Caco-2 (cell line): Measurements from ENCODE around the gene MRLN. TPM values are rescaled to one million over a fixed set of nuclear protein-coding genes. Genes with fewer than 3 reads are reported as not detected.

Source experiments
- BruUV-seq: library from RNA; stranded (reverse); fragments of 400-500 nt; replicated peaks from 2 replicates; lab custom pipeline; 2021; lab: Mats Ljungman, UMichigan
- CTCF ChIA-PET: fragments of 300-600 bp; sonication (Branson Sonifier 250); formaldehyde crosslinking; loops from one replicate; lab custom pipeline; 2022; ENCODE audit warnings: antibody characterized with exemption; lab: Charles Lee
- POLR2A ChIA-PET: fragments of 300-600 bp; sonication (Branson Sonifier 250); formaldehyde crosslinking; loops from one replicate; lab custom pipeline; 2022; ENCODE audit warnings: antibody characterized with exemption; lab: Charles Lee
- DNase-seq, 2 experiments: peaks; one replicate each; pipeline versions ENCODE4 v3.0.0 to v3.0.0-alpha.2; 2020 to 2022
- H3K27me3 ChIP-seq: replicated peaks from 2 replicates; pipeline ENCODE4 v1.6.0; 2011; ENCODE audit warnings: low read length; ENCODE audit not compliant: control insufficient read depth, insufficient read depth
- H3K36me3 ChIP-seq: 2 replicates; pipeline ENCODE4 v1.5.1; 2011; ENCODE audit warnings: low read length; ENCODE audit not compliant: control insufficient read depth, insufficient read depth
- H3K4me1 ChIP-seq: fragments of 250-450 bp; sonication (Bioruptor Pico); 2 replicates; pipeline ENCODE4 v1.5.1; 2020; ENCODE audit warnings: mild to moderate bottlenecking
- H3K4me3 ChIP-seq: 2 replicates; pipeline ENCODE4 v1.5.1; 2011; ENCODE audit warnings: low read depth, mild to moderate bottlenecking, control low read depth, low read length
- H3K9me3 ChIP-seq: fragments of 250-450 bp; sonication (Bioruptor Pico); 2 replicates; pipeline ENCODE4 v1.5.1; 2020; ENCODE audit warnings: mild to moderate bottlenecking, moderate library complexity
- H3K27ac Mint-ChIP-seq: one replicate; pipeline ENCODE4 v1.8.0; 2022; ENCODE audit warnings: mixed read lengths; ENCODE audit not compliant: unreplicated experiment
- H3K27me3 Mint-ChIP-seq: one replicate; pipeline ENCODE4 v1.8.0; 2022; ENCODE audit warnings: mixed read lengths; ENCODE audit not compliant: insufficient read depth, unreplicated experiment
- H3K36me3 Mint-ChIP-seq: one replicate; pipeline ENCODE4 v1.8.0; 2022; ENCODE audit warnings: mild to moderate bottlenecking, mixed read lengths; ENCODE audit not compliant: insufficient read depth, unreplicated experiment
- H3K4me1 Mint-ChIP-seq: one replicate; pipeline ENCODE4 v1.8.0; 2022; ENCODE audit warnings: low read depth, mixed read lengths; ENCODE audit not compliant: unreplicated experiment
- H3K4me3 Mint-ChIP-seq: one replicate; pipeline ENCODE4 v1.8.0; 2022; ENCODE audit warnings: mild to moderate bottlenecking, moderate library complexity, mixed read lengths; ENCODE audit not compliant: unreplicated experiment
- H3K9me3 Mint-ChIP-seq: one replicate; pipeline ENCODE4 v1.8.0; 2022; ENCODE audit warnings: mixed read lengths; ENCODE audit not compliant: unreplicated experiment
- intact Hi-C: fragments of 100-400 bp; cut with micrococcal nuclease; formaldehyde crosslinking; loops from one replicate; pipeline ENCODE4 v1.10.0; 2022; ENCODE audit not compliant: unreplicated experiment
- total RNA-seq: library from RNA; stranded (reverse); gene quantifications from 2 replicates; pipeline ENCODE4 v1.2.3, GENCODE V29; 2022
- TF ChIP-seq, protein P1 (sequence below), 2 experiments: fragments of 200-600 bp in 1 of 2; IDR thresholded peaks; 1 replicate in 1 of 2; 2 replicates in 1 of 2; pipeline versions ENCODE4 v1.5.1 to v1.8.0; 2011 to 2022; ENCODE audit warnings: antibody characterized with exemption in 1 of 2, control low read depth in 1 of 2, inconsistent platforms in 1 of 2, low read depth in 1 of 2, low read length in 1 of 2, mild to moderate bottlenecking in 1 of 2, moderate library complexity in 1 of 2; ENCODE audit not compliant: insufficient read depth in 1 of 2, severe bottlenecking in 1 of 2, unreplicated experiment in 1 of 2

MRLN gene
- total RNA-seq, 1 experiment from 2014 or later: 0.98 TPM

DNA sequence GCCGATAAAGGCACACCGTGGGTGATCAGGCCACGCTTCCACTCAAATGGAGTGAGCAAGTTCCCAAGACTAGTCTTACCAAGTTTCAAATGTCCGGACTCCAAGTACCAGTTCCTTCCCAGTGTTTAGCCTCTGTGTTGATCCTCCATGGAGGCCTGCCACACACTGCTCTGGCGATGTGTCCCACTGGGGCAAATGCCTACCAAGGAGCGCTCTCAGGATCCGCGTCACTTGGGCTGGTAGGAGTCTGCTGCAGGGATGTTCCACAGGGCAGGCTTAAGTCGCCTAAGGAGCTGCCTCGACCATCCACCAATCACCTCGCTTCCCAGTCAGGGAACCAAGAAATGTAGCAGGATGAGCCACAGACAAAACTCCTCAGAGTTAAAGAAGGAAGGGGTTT is 17.4 kb upstream of the MRLN start:
- Histone ChIP-seq H3K36me3 (no peaks in the 10 kb centered on the region), H3K9me3 (peaks cover 45% of the 10 kb centered on the region), H3K27me3 (no peaks in the 10 kb centered on the region), H3K4me1 (peaks cover 18% of the 10 kb centered on the region), H3K4me3 (no peak overlapping the region)
- Mint-ChIP-seq H3K9me3 (peaks cover 47% of the 10 kb centered on the region), H3K4me1 (peaks cover 18% of the 10 kb centered on the region), H3K36me3 (peaks cover 16% of the 10 kb centered on the region), H3K27ac (peak overlapping the region; percentile 42), H3K4me3 (peak overlapping the region; percentile 29), H3K27me3 (no peaks in the 10 kb centered on the region)
- DNase-seq: no peak
- POLR2A ChIA-PET: no interaction called here
- intact Hi-C loops: no loop called here
- CTCF ChIA-PET: no interaction called here
- BruUV-seq: no TSS peak
- TF ChIP-seq, protein P1, sequence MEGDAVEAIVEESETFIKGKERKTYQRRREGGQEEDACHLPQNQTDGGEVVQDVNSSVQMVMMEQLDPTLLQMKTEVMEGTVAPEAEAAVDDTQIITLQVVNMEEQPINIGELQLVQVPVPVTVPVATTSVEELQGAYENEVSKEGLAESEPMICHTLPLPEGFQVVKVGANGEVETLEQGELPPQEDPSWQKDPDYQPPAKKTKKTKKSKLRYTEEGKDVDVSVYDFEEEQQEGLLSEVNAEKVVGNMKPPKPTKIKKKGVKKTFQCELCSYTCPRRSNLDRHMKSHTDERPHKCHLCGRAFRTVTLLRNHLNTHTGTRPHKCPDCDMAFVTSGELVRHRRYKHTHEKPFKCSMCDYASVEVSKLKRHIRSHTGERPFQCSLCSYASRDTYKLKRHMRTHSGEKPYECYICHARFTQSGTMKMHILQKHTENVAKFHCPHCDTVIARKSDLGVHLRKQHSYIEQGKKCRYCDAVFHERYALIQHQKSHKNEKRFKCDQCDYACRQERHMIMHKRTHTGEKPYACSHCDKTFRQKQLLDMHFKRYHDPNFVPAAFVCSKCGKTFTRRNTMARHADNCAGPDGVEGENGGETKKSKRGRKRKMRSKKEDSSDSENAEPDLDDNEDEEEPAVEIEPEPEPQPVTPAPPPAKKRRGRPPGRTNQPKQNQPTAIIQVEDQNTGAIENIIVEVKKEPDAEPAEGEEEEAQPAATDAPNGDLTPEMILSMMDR (IDR thresholded peaks at IDR 0.05; ENCODE audit: insufficient read depth in 1 of 2, low read depth in 1 of 2, low read length in 1 of 2, severe bottlenecking in 1 of 2, unreplicated experiment in 1 of 2): no peak

DNA sequence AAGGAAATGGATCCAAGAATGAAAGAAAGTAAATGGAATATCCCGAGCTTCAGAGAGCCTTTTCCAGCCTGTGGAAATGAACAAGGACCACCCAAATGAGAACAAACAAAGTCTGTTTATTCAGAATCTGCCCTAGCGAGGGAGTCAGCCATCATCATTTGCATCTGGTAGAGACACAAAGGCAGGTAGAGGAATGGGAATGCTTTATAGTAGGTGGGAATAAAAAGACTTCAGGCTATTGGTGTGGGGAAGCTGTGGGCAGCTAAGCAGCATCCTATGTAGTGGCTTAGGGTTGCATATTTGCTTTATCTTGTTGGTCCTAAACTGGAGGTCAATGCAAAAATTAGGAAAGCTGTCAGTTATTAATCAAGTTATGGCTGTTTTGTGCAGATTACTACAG is 9.2 kb upstream of the MRLN start:
- no peaks in the 10 kb centered on the region for H3K36me3 ChIP-seq
- ChIA-PET POLR2A (no interaction called here), CTCF (no interaction called here)
- peaks cover 8% of the 10 kb centered on the region; the same call in 1 of the 2 replicates for H3K9me3 ChIP-seq
- Mint-ChIP-seq H3K4me1 (no peaks in the 10 kb centered on the region), H3K36me3 (no peaks in the 10 kb centered on the region), H3K9me3 (peaks cover 32% of the 10 kb centered on the region), H3K4me3 (no peak overlapping the region), H3K27me3 (no peaks in the 10 kb centered on the region), H3K27ac (no peak overlapping the region)
- BruUV-seq: no TSS peak
- H3K4me3 ChIP-seq: no peak overlapping the region
- no peaks in the 10 kb centered on the region for H3K27me3 ChIP-seq
- intact Hi-C loops: no loop called here
- no peak for DNase-seq
- no peaks in the 10 kb centered on the region for H3K4me1 ChIP-seq
- TF ChIP-seq, protein P1 (IDR thresholded peaks at IDR 0.05; ENCODE audit: insufficient read depth in 1 of 2, low read depth in 1 of 2, low read length in 1 of 2, severe bottlenecking in 1 of 2, unreplicated experiment in 1 of 2): no peak

DNA sequence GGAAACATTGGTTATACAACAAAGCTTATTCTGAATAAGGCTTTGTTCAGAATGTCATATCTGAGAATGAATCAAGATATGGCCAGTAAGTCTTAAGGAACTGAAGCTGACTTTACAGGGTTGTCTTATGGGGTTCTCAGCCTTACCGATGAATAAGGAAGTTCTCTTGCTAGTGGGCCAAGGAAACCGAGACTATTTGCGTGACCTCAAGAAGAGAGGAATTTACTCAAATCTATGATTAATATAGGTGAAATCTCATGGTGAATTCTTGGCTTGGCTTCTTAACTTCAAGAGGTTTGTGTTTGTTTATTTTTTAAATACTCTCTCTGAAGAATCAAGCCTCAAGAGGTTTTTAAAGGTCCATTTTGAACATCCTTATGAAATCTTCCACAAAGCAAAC is 4.7 kb upstream of the MRLN start:
- POLR2A ChIA-PET: no interaction called here

More for the DNA sequence above, 4.7 kb upstream of the MRLN start:
- no TSS peak for BruUV-seq
- TF ChIP-seq, protein P1 (IDR thresholded peaks at IDR 0.05; ENCODE audit: insufficient read depth in 1 of 2, low read depth in 1 of 2, low read length in 1 of 2, severe bottlenecking in 1 of 2, unreplicated experiment in 1 of 2): no peak
- CTCF ChIA-PET: no interaction called here
- Histone ChIP-seq H3K9me3 (peaks cover 5% of the 10 kb centered on the region; the same call in 1 of the 2 replicates), H3K4me1 (no peaks in the 10 kb centered on the region), H3K27me3 (no peaks in the 10 kb centered on the region), H3K36me3 (no peaks in the 10 kb centered on the region), H3K4me3 (no peak overlapping the region)
- Mint-ChIP-seq H3K27me3 (peaks cover 4% of the 10 kb centered on the region), H3K27ac (no peak overlapping the region), H3K4me1 (no peaks in the 10 kb centered on the region), H3K4me3 (no peak overlapping the region), H3K9me3 (peaks cover 24% of the 10 kb centered on the region), H3K36me3 (no peaks in the 10 kb centered on the region)
- no peak for DNase-seq
- intact Hi-C loops: no loop called here
